Neural cell (in vitro differentiated cells): ENCODE data around the gene XG. TPM values are rescaled to one million over a fixed set of nuclear protein-coding genes. Genes with fewer than 3 reads are reported as not detected.

Source experiments
- H2AFZ ChIP-seq: fragments of 200-600, 300-800 bp; sonication (generic), shearing (Covaris generic); 2 replicates; pipeline ENCODE4 v1.6.0; 2014; ENCODE audit warnings: low read depth, mild to moderate bottlenecking, antibody characterized with exemption, low read length, moderate library complexity
- H3F3A ChIP-seq: fragments of 200-600 bp; shearing (Covaris generic); 2 replicates; pipeline ENCODE4 v1.6.1; 2016; ENCODE audit warnings: mild to moderate bottlenecking, moderate library complexity, mixed read lengths, antibody characterized with exemption, low read length; ENCODE audit not compliant: insufficient read depth, poor library complexity, severe bottlenecking
- H3K27ac ChIP-seq: fragments of 200-600, 300-800 bp; sonication (generic), shearing (Covaris generic); 2 replicates; pipeline ENCODE4 v1.5.1; 2014; ENCODE audit warnings: mild to moderate bottlenecking, low read length, moderate library complexity
- H3K27me3 ChIP-seq: fragments of 300-800, 200-600 bp; sonication (generic), shearing (Covaris generic); 2 replicates; pipeline ENCODE4 v1.6.0; 2014; ENCODE audit warnings: mild to moderate bottlenecking, low read depth, low read length, moderate library complexity; ENCODE audit not compliant: insufficient read depth
- H3K36me3 ChIP-seq: fragments of 300-800, 200-600 bp; sonication (generic), shearing (Covaris generic); 2 replicates; pipeline ENCODE4 v1.5.1; 2014; ENCODE audit warnings: mild to moderate bottlenecking, antibody characterized with exemption, low read length, moderate library complexity; ENCODE audit not compliant: insufficient read depth
- H3K4me2 ChIP-seq: fragments of 300-800, 200-600 bp; sonication (generic), shearing (Covaris generic); 2 replicates; pipeline ENCODE4 v1.6.0; 2014; ENCODE audit warnings: mild to moderate bottlenecking, low read length
- H3K4me3 ChIP-seq: fragments of 300-800, 200-600 bp; sonication (generic), shearing (Covaris generic); 2 replicates; pipeline ENCODE4 v1.5.1; 2014; ENCODE audit warnings: mild to moderate bottlenecking, low read length, moderate library complexity
- H3K79me2 ChIP-seq: fragments of 200-600 bp; shearing (Covaris generic); replicated peaks from 2 replicates; pipeline ENCODE4 v1.6.0; 2014; ENCODE audit warnings: mild to moderate bottlenecking, low read length, moderate library complexity; ENCODE audit not compliant: insufficient read depth
- H3K9ac ChIP-seq: fragments of 300-800, 200-600 bp; sonication (generic), shearing (Covaris generic); 2 replicates; pipeline ENCODE4 v1.6.1; 2016; ENCODE audit warnings: mild to moderate bottlenecking, low read length, mixed read lengths
- H3K9me2 ChIP-seq: fragments of 200-600 bp; shearing (Covaris generic); 2 replicates; pipeline ENCODE4 v1.6.1; 2016; ENCODE audit warnings: mild to moderate bottlenecking, low read length, mixed read lengths; ENCODE audit not compliant: insufficient read depth
- H3K9me3 ChIP-seq: fragments of 200-600, 300-800 bp; sonication (generic), shearing (Covaris generic); 2 replicates; pipeline ENCODE4 v1.6.1; 2016; ENCODE audit warnings: mild to moderate bottlenecking, mixed run types, low read length, moderate library complexity, mixed read lengths
- H4K20me1 ChIP-seq: fragments of 200-600 bp; shearing (Covaris generic); 2 replicates; pipeline ENCODE4 v1.6.1; 2016; ENCODE audit warnings: mild to moderate bottlenecking, mixed run types; ENCODE audit not compliant: insufficient read depth
- EP300 ChIP-seq: fragments of 450-650 bp; conservative IDR thresholded peaks from 2 replicates; pipeline ENCODE4 v1.6.1; 2014; ENCODE audit warnings: antibody characterized with exemption, mild to moderate bottlenecking, moderate library complexity; ENCODE audit not compliant: poor library complexity, severe bottlenecking
- EZH2 ChIP-seq: fragments of 200-600, 300-800 bp; shearing (Covaris generic), sonication (generic); IDR thresholded peaks from 2 replicates; pipeline ENCODE4 v1.6.1; 2014; ENCODE audit warnings: antibody characterized with exemption, low read length, borderline replicate concordance, mild to moderate bottlenecking; ENCODE audit not compliant: insufficient read depth, poor library complexity, severe bottlenecking
- MXI1 ChIP-seq: fragments of 450-650 bp; conservative IDR thresholded peaks from 2 replicates; pipeline ENCODE4 v1.6.1; 2014; ENCODE audit warnings: antibody characterized with exemption, mild to moderate bottlenecking; ENCODE audit not compliant: poor library complexity, severe bottlenecking
- POLR2AphosphoS5 ChIP-seq: IDR thresholded peaks from 2 replicates; pipeline ENCODE4 v1.6.1; 2012
- RAD21 ChIP-seq: fragments of 450-650 bp; conservative IDR thresholded peaks from 2 replicates; pipeline ENCODE4 v1.6.1; 2014; ENCODE audit warnings: antibody characterized with exemption, mild to moderate bottlenecking, moderate library complexity
- SMC3 ChIP-seq: fragments of 450-650 bp; conservative IDR thresholded peaks from 2 replicates; pipeline ENCODE4 v1.6.1; 2014; ENCODE audit warnings: antibody characterized with exemption, mild to moderate bottlenecking, moderate library complexity; ENCODE audit not compliant: poor library complexity
- TAF1 ChIP-seq: IDR thresholded peaks from 2 replicates; pipeline ENCODE4 v1.6.1; 2012; ENCODE audit warnings: low read depth
- polyA plus RNA-seq: library from polyadenylated mRNA; depleted of rRNA; stranded (reverse); fragments of >200 nt; gene quantifications from 2 replicates; pipeline ENCODE4 v1.2.3, GENCODE V29; 2014
- TF ChIP-seq, protein P1 (sequence below): fragments of 450-650 bp; IDR thresholded peaks from 2 replicates; pipeline ENCODE4 v1.5.1; 2014; ENCODE audit warnings: antibody characterized with exemption, mild to moderate bottlenecking, moderate library complexity; ENCODE audit not compliant: poor library complexity, severe bottlenecking
- TF ChIP-seq, protein P2 (sequence below): IDR thresholded peaks from 2 replicates; pipeline ENCODE4 v1.6.1; 2012; ENCODE audit warnings: borderline replicate concordance

XG gene
- polyA plus RNA-seq, 1 donor from 2014 or later = 0.37 TPM

DNA sequence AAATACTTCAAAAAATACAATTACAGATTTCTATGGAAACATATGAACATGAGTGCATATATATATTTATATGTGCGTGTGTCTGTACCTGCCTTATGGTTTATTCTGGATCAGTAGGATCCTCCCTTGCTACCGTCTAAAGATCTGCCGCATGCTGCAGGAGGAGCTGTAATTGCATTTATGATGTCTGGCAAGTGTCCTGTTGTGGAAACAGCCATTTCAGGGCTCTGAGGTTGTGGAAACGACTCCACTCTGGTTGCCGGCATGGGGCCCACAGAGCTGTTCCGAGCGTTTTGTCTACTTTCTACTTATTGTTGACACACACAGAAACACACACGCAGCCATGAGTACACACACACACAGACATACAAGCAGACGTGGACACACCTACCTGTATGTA is 39.4 kb upstream of the XG start:
- Histone ChIP-seq H4K20me1 (no peaks in the 10 kb centered on the region), H3F3A (no peaks in the 10 kb centered on the region), H3K27me3 (no peaks in the 10 kb centered on the region), H3K9ac (no peak overlapping the region), H3K79me2 (no peaks in the 10 kb centered on the region), H2AFZ (no peak overlapping the region), H3K4me3 (no peak overlapping the region), H3K36me3 (no peaks in the 10 kb centered on the region), H3K9me3 (no peaks in the 10 kb centered on the region), H3K27ac (no peak overlapping the region), H3K9me2 (no peaks in the 10 kb centered on the region), H3K4me2 (no peak overlapping the region)
- TF ChIP-seq SMC3 (no peak), TAF1 (no peak), MXI1 (no peak), EP300 (no peak), EZH2 (no peak)

DNA sequence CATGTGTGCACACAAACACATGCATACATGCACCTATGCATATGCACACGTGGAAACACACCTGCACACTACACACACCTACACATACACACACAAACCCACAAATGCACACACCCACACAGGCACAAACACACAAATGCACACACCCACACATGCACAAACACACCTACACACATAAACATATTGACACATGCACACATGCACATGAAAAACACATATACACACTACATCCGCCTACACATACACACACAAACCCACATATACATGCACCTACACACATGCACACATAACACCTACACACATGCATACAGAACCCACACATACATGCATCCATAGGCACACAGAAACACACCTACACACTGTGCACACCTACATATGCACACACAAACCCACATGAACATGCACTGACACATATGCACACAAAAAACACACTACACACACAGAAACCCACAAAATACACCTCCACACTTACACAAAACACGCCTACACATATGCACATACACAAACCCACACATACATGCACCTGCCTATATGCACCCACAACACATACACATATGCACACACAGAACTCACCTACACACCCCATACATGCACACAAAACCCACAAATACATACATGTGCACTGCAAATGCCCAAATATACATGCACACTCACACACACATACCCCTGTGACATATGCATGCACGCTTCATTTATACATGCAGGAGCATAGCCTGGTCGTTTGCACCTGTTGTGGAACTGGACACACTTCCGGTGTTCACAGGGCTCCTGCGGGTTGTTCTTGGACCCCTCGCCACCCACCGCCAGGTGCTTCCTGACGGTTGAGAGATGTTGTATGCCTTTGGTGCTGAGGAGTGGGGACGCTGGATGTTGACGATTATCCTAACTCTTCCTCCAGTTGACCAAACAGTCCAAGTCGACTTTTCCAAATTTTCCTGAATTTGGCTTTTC is 38.7 kb upstream of the XG start:
- no peaks in the 10 kb centered on the region for H3K36me3 ChIP-seq
- no peaks in the 10 kb centered on the region for H3K79me2 ChIP-seq
- H3K4me3 ChIP-seq = no peak overlapping the region
- H3K4me2 ChIP-seq = no peak overlapping the region
- no peak overlapping the region for H3K27ac ChIP-seq
- no peak overlapping the region for H2AFZ ChIP-seq
- no peaks in the 10 kb centered on the region for H3K9me2 ChIP-seq
- no peaks in the 10 kb centered on the region for H4K20me1 ChIP-seq
- H3K27me3 ChIP-seq = no peaks in the 10 kb centered on the region
- TF ChIP-seq RAD21 (no peak), EZH2 (no peak), MXI1 (no peak), TAF1 (no peak), SMC3 (no peak), POLR2AphosphoS5 (no peak), EP300 (no peak)
- TF ChIP-seq, protein P1, sequence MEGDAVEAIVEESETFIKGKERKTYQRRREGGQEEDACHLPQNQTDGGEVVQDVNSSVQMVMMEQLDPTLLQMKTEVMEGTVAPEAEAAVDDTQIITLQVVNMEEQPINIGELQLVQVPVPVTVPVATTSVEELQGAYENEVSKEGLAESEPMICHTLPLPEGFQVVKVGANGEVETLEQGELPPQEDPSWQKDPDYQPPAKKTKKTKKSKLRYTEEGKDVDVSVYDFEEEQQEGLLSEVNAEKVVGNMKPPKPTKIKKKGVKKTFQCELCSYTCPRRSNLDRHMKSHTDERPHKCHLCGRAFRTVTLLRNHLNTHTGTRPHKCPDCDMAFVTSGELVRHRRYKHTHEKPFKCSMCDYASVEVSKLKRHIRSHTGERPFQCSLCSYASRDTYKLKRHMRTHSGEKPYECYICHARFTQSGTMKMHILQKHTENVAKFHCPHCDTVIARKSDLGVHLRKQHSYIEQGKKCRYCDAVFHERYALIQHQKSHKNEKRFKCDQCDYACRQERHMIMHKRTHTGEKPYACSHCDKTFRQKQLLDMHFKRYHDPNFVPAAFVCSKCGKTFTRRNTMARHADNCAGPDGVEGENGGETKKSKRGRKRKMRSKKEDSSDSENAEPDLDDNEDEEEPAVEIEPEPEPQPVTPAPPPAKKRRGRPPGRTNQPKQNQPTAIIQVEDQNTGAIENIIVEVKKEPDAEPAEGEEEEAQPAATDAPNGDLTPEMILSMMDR = no peak
- TF ChIP-seq, protein P2, sequence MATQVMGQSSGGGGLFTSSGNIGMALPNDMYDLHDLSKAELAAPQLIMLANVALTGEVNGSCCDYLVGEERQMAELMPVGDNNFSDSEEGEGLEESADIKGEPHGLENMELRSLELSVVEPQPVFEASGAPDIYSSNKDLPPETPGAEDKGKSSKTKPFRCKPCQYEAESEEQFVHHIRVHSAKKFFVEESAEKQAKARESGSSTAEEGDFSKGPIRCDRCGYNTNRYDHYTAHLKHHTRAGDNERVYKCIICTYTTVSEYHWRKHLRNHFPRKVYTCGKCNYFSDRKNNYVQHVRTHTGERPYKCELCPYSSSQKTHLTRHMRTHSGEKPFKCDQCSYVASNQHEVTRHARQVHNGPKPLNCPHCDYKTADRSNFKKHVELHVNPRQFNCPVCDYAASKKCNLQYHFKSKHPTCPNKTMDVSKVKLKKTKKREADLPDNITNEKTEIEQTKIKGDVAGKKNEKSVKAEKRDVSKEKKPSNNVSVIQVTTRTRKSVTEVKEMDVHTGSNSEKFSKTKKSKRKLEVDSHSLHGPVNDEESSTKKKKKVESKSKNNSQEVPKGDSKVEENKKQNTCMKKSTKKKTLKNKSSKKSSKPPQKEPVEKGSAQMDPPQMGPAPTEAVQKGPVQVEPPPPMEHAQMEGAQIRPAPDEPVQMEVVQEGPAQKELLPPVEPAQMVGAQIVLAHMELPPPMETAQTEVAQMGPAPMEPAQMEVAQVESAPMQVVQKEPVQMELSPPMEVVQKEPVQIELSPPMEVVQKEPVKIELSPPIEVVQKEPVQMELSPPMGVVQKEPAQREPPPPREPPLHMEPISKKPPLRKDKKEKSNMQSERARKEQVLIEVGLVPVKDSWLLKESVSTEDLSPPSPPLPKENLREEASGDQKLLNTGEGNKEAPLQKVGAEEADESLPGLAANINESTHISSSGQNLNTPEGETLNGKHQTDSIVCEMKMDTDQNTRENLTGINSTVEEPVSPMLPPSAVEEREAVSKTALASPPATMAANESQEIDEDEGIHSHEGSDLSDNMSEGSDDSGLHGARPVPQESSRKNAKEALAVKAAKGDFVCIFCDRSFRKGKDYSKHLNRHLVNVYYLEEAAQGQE = no peak
- H3K9ac ChIP-seq = no peak overlapping the region
- H3K9me3 ChIP-seq = no peaks in the 10 kb centered on the region
- no peaks in the 10 kb centered on the region for H3F3A ChIP-seq
